K562 (cell line): Measurements from ENCODE around the gene NFKB2. TPM values are rescaled to one million over a fixed set of nuclear protein-coding genes. Genes with fewer than 3 reads are reported as not detected.

Experiments used
- ATF1 ChIP-seq, 2 experiments: fragments of 450-650 bp in 1 of 2; IDR thresholded peaks; 2 replicates each; pipeline ENCODE4 v1.6.1; 2016; ENCODE audit warnings: missing compliant biosample characterization in 1 of 2, missing genetic modification characterization in 1 of 2
- CBX5 ChIP-seq: IDR thresholded peaks from 2 replicates; pipeline ENCODE4 v1.6.1; 2014; ENCODE audit warnings: low read depth, borderline replicate concordance
- CC2D1A ChIP-seq: fragments of 450-650 bp; IDR thresholded peaks from 2 replicates; pipeline ENCODE4 v1.6.1; 2017; ENCODE audit warnings: mild to moderate bottlenecking
- CLOCK ChIP-seq: fragments of 250-450 bp; sonication (Bioruptor Pico); IDR thresholded peaks from 2 replicates; pipeline ENCODE4 v1.4.0; 2020; ENCODE audit warnings: mild to moderate bottlenecking, moderate library complexity, borderline replicate concordance
- FOXP1 ChIP-seq: sonication (generic); formaldehyde crosslinking; IDR thresholded peaks from 2 replicates; pipeline ENCODE4 v1.8.0; 2022; ENCODE audit warnings: mild to moderate bottlenecking, missing genetic modification reagents
- MBD2 ChIP-seq: sonication (generic); IDR thresholded peaks from 2 replicates; pipeline ENCODE4 v1.6.1; 2016; ENCODE audit warnings: low read depth, borderline replicate concordance
- MEF2D ChIP-seq: conservative IDR thresholded peaks from 2 replicates; pipeline ENCODE4 v1.6.1; 2016; ENCODE audit warnings: low read depth, missing genetic modification characterization, missing compliant biosample characterization
- MNT ChIP-seq, 2 experiments: fragments of 450-650 bp; conservative IDR thresholded peaks; 2 replicates each; pipeline ENCODE4 v1.6.1; 2017; ENCODE audit warnings: mild to moderate bottlenecking in 2 of 2, moderate library complexity in 2 of 2
- NFRKB ChIP-seq: fragments of 450-650 bp; IDR thresholded peaks from 2 replicates; pipeline ENCODE4 v1.6.1; 2016; ENCODE audit warnings: low read depth
- NFXL1 ChIP-seq: fragments of 450-650 bp; formaldehyde crosslinking; IDR thresholded peaks from 2 replicates; pipeline ENCODE4 v1.4.0; 2021; ENCODE audit warnings: mild to moderate bottlenecking
- NRF1 ChIP-seq, 2 experiments: fragments of 450-650 bp; IDR thresholded peaks in 1 of 2; conservative IDR thresholded peaks in 1 of 2; 2 replicates each; pipeline ENCODE4 v1.6.1; 2014; ENCODE audit warnings: mild to moderate bottlenecking in 2 of 2
- SIN3B ChIP-seq: fragments of 450-650 bp; IDR thresholded peaks from 2 replicates; pipeline ENCODE4 v1.6.1; 2017; ENCODE audit warnings: low read depth, mild to moderate bottlenecking, moderate library complexity
- TCF7 ChIP-seq: sonication (generic); IDR thresholded peaks from 2 replicates; pipeline ENCODE4 v1.6.1; 2016; ENCODE audit warnings: antibody characterized with exemption, borderline replicate concordance
- XRCC4 ChIP-seq: IDR thresholded peaks from one replicate; pipeline ENCODE4 v1.6.1; 2011; ENCODE audit not compliant: insufficient read depth, insufficient read length; ENCODE audit errors: extremely low read depth
- ZNF140 ChIP-seq: fragments of 250-450 bp; sonication (Bioruptor Pico); IDR thresholded peaks from 2 replicates; pipeline ENCODE4 v1.8.0; 2021; ENCODE audit warnings: moderate library complexity, mild to moderate bottlenecking, inconsistent platforms
- ZNF24 ChIP-seq: fragments of 450-650 bp; IDR thresholded peaks from 2 replicates; pipeline ENCODE4 v1.6.1; 2016
- ZNF518B ChIP-seq: fragments of 250-450 bp; sonication (Bioruptor Pico); IDR thresholded peaks from 2 replicates; pipeline ENCODE4 v1.5.0; 2021; ENCODE audit warnings: mild to moderate bottlenecking, moderate library complexity
- ZNF57 ChIP-seq: fragments of 450-650 bp; formaldehyde crosslinking; IDR thresholded peaks from 2 replicates; pipeline ENCODE4 v1.4.0; 2020; ENCODE audit warnings: mild to moderate bottlenecking, moderate library complexity
- ZSCAN32 ChIP-seq: fragments of 450-650 bp; formaldehyde crosslinking; IDR thresholded peaks from 2 replicates; pipeline ENCODE4 v1.4.0; 2020; ENCODE audit warnings: mild to moderate bottlenecking, moderate library complexity
- polyA plus RNA-seq, 8 experiments: library from polyadenylated mRNA; depleted of rRNA in 4 of 8; stranded (reverse) in 5 of 8; unstranded in 3 of 8; fragments of >200 nt; fragmentation: Nextera tagmentation in 2 of 8; fragmentation: Illumina TruSeq in 1 of 8; extraction: Ambion mirVana in 2 of 8; extraction: Trizol in 1 of 8; gene quantifications; 2 replicates each; pipeline versions ENCODE4 v1.2.1 to v1.2.3, GENCODE V29; 2011 to 2014; ENCODE audit warnings: inconsistent platforms in 1 of 8, missing spikeins in 1 of 8
- total RNA-seq, 7 experiments: library from RNA; depleted of rRNA in 6 of 7; stranded (reverse); fragments of >200 nt in 6 of 7; fragmentation: Illumina TruSeq in 2 of 7; extraction: Trizol in 2 of 7; gene quantifications; 2 replicates each; pipeline versions ENCODE4 v1.2.1 to v1.2.3, GENCODE V29; 2011 to 2021; ENCODE audit warnings: low replicate concordance in 1 of 7
- TF ChIP-seq, protein P1 (sequence below): conservative IDR thresholded peaks from 2 replicates; pipeline ENCODE4 v1.6.1; 2011; ENCODE audit warnings: low read depth, mild to moderate bottlenecking, low read length; ENCODE audit not compliant: control insufficient read depth

NFKB2 gene
- total and polyA plus RNA-seq, 9 of the 15 experiments (the other 6 are each of a cell fraction or from before 2014, with no cell fraction given): 0.07 to 20.3 (median 7.9) TPM

- TF ChIP-seq ZNF518B (CRISPR knock-in tag): no peak
- no peak for TF ChIP-seq CLOCK (CRISPR knock-in tag)
- TF ChIP-seq MBD2: no peak; the same call in 1 of the 2 replicates
- no peak for TF ChIP-seq ZNF24
- peak; percentile 22 to 49; a peak in 1 of 4 replicates for TF ChIP-seq MNT (conservative IDR thresholded peaks at IDR 0.05)
- TF ChIP-seq NFRKB: no peak
- TF ChIP-seq CBX5: no peak
- no peak for TF ChIP-seq TCF7
- peak; percentile 82 to 87; a peak in 3 of 4 replicates for TF ChIP-seq NRF1 (conservative IDR thresholded peaks at IDR 0.05 in 1 of 2, IDR thresholded peaks at IDR 0.05 in 1 of 2)
- TF ChIP-seq ZNF140 (CRISPR knock-in tag): no peak
- TF ChIP-seq NFXL1 (CRISPR knock-in tag): no peak
- TF ChIP-seq MEF2D (tag): no peak
- no peak for TF ChIP-seq ATF1 (CRISPR knock-in tag; IDR thresholded peaks at IDR 0.05)
- 0 out of 2 replicates have a peak, but pooled peaks have one; percentile 19 for TF ChIP-seq ATF1 (tag; IDR thresholded peaks at IDR 0.05)
- TF ChIP-seq SIN3B: peak; percentile 54
- TF ChIP-seq ZNF57 (CRISPR knock-in tag): no peak
- no peak for TF ChIP-seq ZSCAN32
- no peak for TF ChIP-seq CC2D1A
- TF ChIP-seq, protein P1, sequence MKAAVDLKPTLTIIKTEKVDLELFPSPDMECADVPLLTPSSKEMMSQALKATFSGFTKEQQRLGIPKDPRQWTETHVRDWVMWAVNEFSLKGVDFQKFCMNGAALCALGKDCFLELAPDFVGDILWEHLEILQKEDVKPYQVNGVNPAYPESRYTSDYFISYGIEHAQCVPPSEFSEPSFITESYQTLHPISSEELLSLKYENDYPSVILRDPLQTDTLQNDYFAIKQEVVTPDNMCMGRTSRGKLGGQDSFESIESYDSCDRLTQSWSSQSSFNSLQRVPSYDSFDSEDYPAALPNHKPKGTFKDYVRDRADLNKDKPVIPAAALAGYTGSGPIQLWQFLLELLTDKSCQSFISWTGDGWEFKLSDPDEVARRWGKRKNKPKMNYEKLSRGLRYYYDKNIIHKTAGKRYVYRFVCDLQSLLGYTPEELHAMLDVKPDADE: no peak; the same call in 1 of the 2 replicates
- TF ChIP-seq XRCC4: no peak
- no peak for TF ChIP-seq FOXP1
Observed at GRCh38 chr10:102450374-102451104, 55.0 kb downstream of the NFKB2 start (continued).
